ENCODE measurements around the gene RPS6KA2.

The RPS6KA2 gene

DNA sequence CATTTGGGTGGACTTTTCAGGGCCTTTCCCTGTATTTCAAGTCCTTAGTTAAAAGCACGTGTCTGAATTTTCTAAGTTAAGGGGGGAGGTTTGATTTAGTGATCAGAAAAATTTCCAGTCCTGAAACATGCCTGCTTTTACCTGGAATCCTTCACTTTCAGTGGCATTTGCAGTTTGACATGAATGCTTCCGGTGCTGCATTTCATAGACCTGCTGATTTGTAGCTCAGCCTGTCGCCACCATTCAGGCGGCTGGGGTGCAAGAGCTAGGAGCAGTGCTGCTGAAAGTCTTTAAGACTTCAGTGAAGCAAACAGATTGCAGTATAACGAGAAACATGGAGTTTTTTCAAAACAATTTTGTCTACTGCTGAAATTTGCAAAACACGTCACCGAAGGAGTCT lies 14.0 kb downstream of the RPS6KA2 start:
- no peak for DNase-seq

DNA sequence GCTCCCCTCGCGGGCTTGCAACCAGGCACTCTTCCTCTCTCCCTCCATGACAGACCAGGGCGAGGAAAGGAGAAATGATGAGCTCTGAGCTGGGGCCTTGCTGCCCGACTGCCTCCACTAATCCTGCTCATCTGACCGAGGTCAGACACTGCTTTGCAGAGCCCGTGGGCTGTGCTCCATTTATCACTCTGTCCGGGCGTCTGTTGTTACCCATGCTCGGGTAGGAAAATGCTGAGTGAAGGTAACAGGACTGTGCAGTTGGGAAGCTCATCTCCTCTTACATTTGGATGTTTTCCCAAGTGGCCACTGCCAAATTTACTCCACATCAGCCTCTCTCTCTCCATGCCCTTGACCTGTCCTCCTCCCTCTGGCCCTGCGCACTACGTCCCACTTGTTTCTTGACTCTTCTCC lies 14.6 kb downstream of the RPS6KA2 start:
- no peak for DNase-seq

GRCh38 chr6:166611631-166612030 lies 15.4 kb downstream of the RPS6KA2 start:
- no peak for DNase-seq

DNA sequence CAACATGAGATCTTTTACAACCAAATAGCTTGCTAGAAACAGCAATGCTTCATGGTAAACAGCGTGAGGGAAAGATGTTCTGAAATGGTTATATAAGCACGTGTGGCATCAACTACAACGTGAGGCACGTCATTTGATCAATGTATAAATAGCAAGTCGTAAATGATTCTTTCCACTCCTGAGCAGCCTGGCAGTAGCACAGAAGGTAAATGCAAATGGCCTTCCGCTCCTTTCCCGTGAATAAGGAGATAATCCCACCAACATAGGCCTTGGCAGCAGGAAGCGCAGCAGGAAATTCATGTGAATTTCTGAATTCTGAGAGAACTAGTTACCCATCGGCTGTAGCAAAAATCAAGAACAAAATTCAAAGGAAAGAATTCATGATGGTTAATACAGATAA lies 17.0 kb downstream of the RPS6KA2 start:
- no peak for DNase-seq

GRCh38 chr6:166608774-166609173 lies 18.3 kb downstream of the RPS6KA2 start:
- no peak for DNase-seq

GRCh38 chr6:166605752-166606151 lies 21.3 kb downstream of the RPS6KA2 start:
- DNase-seq: no peak

GRCh38 chr6:166604911-166605310 lies 22.1 kb downstream of the RPS6KA2 start:
- no peak for DNase-seq

GRCh38 chr6:166604328-166604727 lies 22.7 kb downstream of the RPS6KA2 start:
- DNase-seq: no peak

DNA sequence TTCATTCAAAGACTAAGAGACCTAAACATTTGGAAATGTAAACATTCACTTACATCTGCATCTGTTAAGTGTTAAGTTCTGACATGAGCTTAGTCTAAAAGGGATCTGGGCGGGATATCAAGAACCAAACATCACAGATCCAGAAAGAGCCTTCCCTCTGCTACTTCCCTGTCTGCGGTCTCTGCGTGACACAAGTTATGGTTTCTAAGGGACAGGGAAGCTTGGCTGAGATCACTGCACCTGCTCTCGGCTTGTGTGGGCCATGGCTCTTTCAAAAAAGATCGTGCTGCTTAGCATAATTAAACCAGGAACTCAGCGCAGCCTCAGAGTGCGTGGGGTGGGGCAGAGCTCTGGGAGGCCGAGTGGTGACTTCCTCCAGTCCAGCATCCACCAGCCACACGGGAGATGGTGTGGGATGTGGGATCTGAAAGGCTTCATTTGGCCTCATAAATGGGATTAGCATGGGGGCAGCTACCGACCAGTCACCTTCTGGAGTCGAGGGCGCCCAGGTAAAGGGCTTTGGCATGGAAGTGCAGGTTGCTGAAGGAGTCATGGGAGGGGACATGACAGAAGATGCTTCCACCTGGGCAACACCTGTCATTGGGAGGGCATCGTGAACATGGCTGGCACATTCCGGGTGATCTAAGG lies 23.9 kb downstream of the RPS6KA2 start:
- DNase-seq: no peak

DNA sequence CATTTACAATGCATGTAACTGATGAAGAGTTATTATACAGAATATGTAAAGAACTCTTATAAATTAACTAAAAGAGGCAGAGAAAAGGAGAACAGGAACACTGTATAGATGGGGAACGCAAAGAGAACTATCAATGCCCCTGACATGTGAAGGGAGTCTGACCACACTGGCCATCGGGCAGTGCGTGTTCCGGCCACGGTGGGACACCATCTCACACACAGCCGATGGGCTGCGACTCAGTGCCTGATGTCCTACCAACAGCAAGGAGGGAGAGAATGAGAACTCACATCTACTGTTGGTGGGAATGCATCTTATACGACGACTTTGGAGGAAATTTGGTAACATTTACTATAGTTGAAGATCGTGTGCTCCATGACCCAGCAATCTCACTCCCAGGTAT lies 25.1 kb downstream of the RPS6KA2 start:
- DNase-seq: no peak

DNA sequence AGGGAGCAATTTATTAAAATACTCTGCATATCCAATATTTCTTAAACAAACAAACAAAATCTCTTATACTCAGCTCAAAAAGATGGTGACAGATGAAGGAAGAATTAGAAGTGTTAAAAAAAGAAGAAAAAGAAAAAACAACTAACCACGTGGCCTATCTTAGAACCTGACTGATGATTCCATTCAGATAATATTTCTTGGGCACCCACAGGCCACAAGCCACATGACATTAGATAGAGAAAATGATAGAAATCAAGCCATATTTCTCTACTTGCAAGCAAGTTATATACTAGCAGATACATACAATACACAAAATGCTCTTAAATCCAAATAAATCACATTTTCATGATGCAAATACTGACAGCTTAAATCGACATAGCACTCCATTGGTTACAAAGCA lies 26.1 kb downstream of the RPS6KA2 start:
- no peak for DNase-seq

GRCh38 chr6:166599205-166599604 lies 27.8 kb downstream of the RPS6KA2 start:
- DNase-seq: no peak

DNA sequence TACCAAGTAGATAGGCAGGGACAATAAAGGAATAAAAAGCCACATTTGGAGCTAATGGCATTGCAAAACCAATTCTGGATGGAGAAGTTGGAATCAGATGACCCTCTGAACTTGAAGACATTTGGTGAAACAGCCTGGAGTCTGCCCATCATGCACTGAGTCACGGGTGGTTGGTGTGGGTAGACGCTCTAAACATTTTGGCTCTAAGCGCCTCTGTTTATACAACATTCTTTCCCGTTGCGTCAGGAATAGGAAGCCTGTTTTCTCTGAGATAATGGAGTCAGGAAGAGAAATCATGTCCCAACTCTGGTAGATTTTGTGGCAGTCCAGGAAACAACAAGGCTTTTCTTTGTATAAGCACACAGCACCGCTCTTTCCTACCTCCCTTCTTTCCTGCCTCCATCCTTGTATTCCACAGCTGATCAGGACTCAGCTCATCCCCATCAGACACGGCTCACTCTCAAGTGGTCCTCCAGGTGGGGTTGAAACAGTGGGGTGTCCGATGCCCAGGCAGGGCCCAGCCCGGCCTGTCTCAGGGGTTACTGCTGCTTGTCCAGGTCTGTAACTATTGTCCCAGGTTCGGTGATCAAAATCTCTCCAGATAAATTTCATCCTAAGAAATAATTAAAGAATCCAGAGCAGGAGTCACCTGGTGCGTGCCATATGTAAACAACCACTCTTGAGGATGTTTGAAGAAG lies 28.5 kb downstream of the RPS6KA2 start:
- DNase-seq: no peak

- no peak for DNase-seq
Measured at GRCh38 chr6:166597711-166598440, 29.2 kb downstream of the RPS6KA2 start.

- no peak for DNase-seq
Measured at GRCh38 chr6:166596776-166597507, 30.1 kb downstream of the RPS6KA2 start.

GRCh38 chr6:166595949-166596348 lies 31.1 kb downstream of the RPS6KA2 start:
- no peak for DNase-seq

DNA sequence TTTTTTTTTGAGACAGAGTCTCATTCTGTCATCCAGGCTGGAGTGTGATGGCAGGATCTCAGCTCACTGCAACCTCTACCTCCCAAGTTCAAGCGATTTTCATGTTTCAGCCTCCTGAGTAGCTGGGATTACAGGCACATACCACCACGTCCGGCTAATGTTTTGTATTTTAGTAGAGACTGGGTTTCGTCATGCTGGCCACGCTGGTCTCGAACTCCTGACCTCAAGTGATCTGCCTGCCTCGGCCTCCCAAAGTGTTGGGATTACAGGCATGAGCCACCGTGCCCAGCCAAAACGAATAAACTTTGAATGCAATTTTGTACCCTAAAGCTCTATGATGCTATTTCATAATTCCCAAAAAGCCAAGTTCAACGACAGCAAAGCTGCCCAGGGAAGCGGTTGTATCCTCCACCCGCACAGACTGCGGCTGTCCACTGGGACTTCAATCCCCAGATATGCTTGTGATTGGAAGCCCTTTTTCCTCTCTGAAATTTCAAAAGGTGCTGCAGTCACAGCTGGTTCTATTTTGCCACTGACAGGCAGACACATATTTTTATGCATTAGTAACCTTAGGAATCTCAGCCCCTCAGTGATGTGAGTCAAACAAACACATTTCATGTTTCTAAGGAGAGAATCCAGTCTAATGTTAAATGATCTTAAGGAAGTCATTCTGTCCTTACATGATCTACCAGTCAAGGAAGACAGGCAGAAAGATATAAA lies 31.8 kb downstream of the RPS6KA2 start:
- no peak for DNase-seq

DNA sequence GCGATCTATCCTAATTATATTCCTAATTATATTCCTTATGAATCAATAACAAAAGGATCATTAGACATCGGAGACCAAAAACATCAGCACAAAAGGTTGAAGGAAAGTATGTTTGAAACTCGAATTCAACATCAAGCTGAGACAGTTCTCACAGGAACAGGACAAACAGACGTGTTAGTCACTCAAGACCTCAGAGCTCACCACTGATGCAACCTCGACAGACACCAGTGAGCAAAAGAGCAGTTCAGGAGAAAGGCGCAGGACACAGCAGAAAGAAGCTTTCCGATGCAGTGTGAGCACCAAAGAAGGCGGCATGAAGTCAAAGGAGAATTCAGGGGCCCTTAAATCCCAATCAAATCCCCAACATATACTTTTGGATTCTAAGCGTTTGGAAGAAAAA lies 34.2 kb downstream of the RPS6KA2 start:
- no peak for DNase-seq

GRCh38 chr6:166591961-166592520 lies 35.0 kb downstream of the RPS6KA2 start:
- DNase-seq: no peak

DNA sequence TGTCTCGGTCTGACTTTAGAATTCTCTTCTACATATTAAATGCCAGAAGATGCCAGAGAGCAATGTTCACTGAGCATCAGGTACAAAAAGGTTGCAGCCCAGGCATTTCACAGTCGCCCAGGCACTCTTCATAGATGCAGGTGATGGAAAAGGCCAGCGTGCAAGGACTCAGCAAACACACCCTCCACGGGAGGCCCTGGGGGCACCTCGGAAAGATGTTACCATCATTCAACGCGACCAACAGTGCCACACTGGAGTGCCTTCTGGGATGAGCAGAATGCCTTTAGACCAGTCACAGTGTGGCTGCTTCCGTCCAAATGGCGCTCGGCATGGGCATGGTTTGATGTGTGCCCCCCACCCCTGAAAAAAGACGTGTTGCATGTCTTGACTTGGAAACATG lies 36.0 kb downstream of the RPS6KA2 start:
- DNase-seq: no peak

DNA sequence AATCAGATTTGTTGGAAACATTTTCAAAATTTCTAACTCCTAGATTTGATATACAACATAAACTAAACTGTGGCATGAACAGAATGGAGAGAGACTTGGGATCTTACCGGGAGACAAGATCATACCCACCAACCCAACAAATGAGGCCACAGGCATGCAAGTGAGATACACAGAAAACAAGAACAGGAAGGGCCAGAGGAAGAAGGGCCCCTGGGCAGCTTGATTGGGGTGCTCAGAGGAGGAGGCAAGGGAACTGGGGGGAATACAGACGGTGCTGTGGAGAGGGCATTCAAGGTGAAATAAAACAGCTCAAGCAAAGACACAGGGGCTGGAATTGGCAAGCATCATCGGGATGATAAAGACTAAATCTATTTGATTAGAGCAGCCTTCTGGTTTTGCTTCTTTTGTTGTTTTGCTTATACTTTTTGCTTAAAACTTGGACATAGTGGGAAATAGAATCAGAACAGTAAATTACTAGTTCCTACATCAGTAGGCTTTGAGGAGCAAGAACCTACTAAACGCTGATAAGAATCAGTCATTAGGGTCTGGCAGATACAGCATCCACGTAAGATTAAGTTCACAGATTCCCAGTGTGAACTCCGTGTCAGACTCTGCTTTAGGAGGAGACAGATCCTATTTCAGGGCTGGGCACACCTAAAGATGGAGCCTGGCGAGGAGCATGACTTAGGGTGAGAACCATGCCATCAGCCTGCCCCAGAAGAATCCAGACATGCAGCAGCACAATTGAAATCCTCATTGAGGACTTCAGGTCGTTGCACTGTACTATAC lies 37.1 kb downstream of the RPS6KA2 start:
- DNase-seq: no peak
